Mucosa of descending colon (tissue), 3 donors: ENCODE data around the gene EXT2. TPM values are rescaled to one million over a fixed set of nuclear protein-coding genes. Genes with fewer than 3 reads are reported as not detected.

ENCODE experiments used
- ATAC-seq: fragments of 200-7000 bp; cut with Tn5 transposase; one replicate; pipeline ENCODE4 v1.9.1; 2020; ENCODE audit warnings: mild to moderate bottlenecking, moderate library complexity
- DNase-seq, 3 donors: peaks; one replicate each; pipeline ENCODE4 v3.0.0-alpha.2; 2020
- H3K36me3 ChIP-seq: fragments of 200-600 bp; one replicate; pipeline ENCODE4 v1.8.0; 2021; ENCODE audit warnings: low read depth, mild to moderate bottlenecking
- H3K4me1 ChIP-seq: fragments of 200-600 bp; one replicate; pipeline ENCODE4 v1.8.0; 2021; ENCODE audit warnings: low read depth, mild to moderate bottlenecking
- H3K4me3 ChIP-seq: fragments of 200-600 bp; one replicate; pipeline ENCODE4 v1.8.0; 2021; ENCODE audit warnings: mild to moderate bottlenecking
- H3K9me3 ChIP-seq: fragments of 200-600 bp; one replicate; pipeline ENCODE4 v1.8.0; 2021; ENCODE audit warnings: mild to moderate bottlenecking
- CTCF ChIP-seq: fragments of 200-600 bp; IDR thresholded peaks from one replicate; pipeline ENCODE4 v1.8.0; 2022; ENCODE audit warnings: antibody characterized with exemption, mild to moderate bottlenecking
- intact Hi-C, 2 donors: fragments of 100-400 bp; cut with DNase I in 1 of 2; cut with micrococcal nuclease in 1 of 2; formaldehyde crosslinking; loops; one replicate each; pipeline versions ENCODE4 v1.11.0 to v1.11.1; 2022; cut with DNase I, micrococcal nuclease
- total RNA-seq, 3 donors: library from RNA; stranded (reverse); fragmentation: NEBNext Ultra II Directional in 2 of 3; extraction: Animal tissue kit (Norgen Biotek cat#: 25700) in 2 of 3; gene quantifications; one replicate each; pipeline versions ENCODE4 v1.2.1 to v1.2.4, GENCODE V29; 2021 to 2023
- donor health status: DM: no; HTN: no; CAD: no; lungs with moderate emphysema.
- donor health status: DM: no; HTN: no; CAD: no.
- donor health status: DM: no; HTN: yes; CAD: no.

The EXT2 gene
- total RNA-seq, 3 donors from 2014 or later = 53.3 to 59.7 (median 57.2) TPM

GRCh38 chr11:44268614-44269080 lies 173.2 kb downstream of the EXT2 start:
- no peak for TF ChIP-seq CTCF
- ATAC-seq (no peak), DNase-seq (no peak)
- Histone ChIP-seq H3K36me3 (no peaks in the 10 kb centered on the region), H3K4me3 (no peak overlapping the region), H3K4me1 (no peaks in the 10 kb centered on the region), H3K9me3 (no peaks in the 10 kb centered on the region)
- intact Hi-C loops = no loop called here

- ATAC-seq (no peak), DNase-seq (no peak)
- no peak for TF ChIP-seq CTCF
- Histone ChIP-seq H3K4me1 (no peaks in the 10 kb centered on the region), H3K36me3 (no peaks in the 10 kb centered on the region), H3K4me3 (no peak overlapping the region), H3K9me3 (no peaks in the 10 kb centered on the region)
- intact Hi-C loops = no loop called here
Measured at GRCh38 chr11:44269369-44270351, 174.2 kb downstream of the EXT2 start.

- DNase-seq = no peak
- intact Hi-C loops = no loop called here
Measured at GRCh38 chr11:44270403-44271273, 175.2 kb downstream of the EXT2 start.

GRCh38 chr11:44271286-44271685 lies 175.8 kb downstream of the EXT2 start:
- no peak overlapping the region for H3K4me3 ChIP-seq
- DNase-seq = no peak
- no peaks in the 10 kb centered on the region for H3K9me3 ChIP-seq
- ATAC-seq = no peak
- no peaks in the 10 kb centered on the region for H3K4me1 ChIP-seq
- no peak for TF ChIP-seq CTCF
- intact Hi-C loops = no loop called here
- H3K36me3 ChIP-seq = no peaks in the 10 kb centered on the region

More at GRCh38 chr11:44270403-44271273, 175.2 kb downstream of the EXT2 start:
- Histone ChIP-seq H3K9me3 (no peaks in the 10 kb centered on the region), H3K4me1 (no peaks in the 10 kb centered on the region), H3K36me3 (no peaks in the 10 kb centered on the region), H3K4me3 (no peak overlapping the region)
- ATAC-seq = no peak
- no peak for TF ChIP-seq CTCF

- Histone ChIP-seq H3K9me3 (no peaks in the 10 kb centered on the region), H3K4me3 (no peak overlapping the region), H3K36me3 (no peaks in the 10 kb centered on the region), H3K4me1 (no peaks in the 10 kb centered on the region)
- intact Hi-C loops = no loop called here
- no peak for TF ChIP-seq CTCF
- DNase-seq (no peak), ATAC-seq (no peak)
Measured at GRCh38 chr11:44274404-44274803, 178.9 kb downstream of the EXT2 start.
